CD4-positive, alpha-beta T cell treated with Interleukin-6 at 100 ng/mL for 8 hours (primary cell): Measurements from ENCODE around the gene GABRA5.
"Not testable (repeated sequence)": the region's sequence is repeated elsewhere in the genome, so short reads cannot be mapped to it uniquely, and the experiment has no call there.

Experiments used
- DNase-seq: peaks from one replicate; pipeline ENCODE4 v3.0.0-alpha.2; 2020; ENCODE audit warnings: mixed read lengths, low spot score

GABRA5 gene

DNA sequence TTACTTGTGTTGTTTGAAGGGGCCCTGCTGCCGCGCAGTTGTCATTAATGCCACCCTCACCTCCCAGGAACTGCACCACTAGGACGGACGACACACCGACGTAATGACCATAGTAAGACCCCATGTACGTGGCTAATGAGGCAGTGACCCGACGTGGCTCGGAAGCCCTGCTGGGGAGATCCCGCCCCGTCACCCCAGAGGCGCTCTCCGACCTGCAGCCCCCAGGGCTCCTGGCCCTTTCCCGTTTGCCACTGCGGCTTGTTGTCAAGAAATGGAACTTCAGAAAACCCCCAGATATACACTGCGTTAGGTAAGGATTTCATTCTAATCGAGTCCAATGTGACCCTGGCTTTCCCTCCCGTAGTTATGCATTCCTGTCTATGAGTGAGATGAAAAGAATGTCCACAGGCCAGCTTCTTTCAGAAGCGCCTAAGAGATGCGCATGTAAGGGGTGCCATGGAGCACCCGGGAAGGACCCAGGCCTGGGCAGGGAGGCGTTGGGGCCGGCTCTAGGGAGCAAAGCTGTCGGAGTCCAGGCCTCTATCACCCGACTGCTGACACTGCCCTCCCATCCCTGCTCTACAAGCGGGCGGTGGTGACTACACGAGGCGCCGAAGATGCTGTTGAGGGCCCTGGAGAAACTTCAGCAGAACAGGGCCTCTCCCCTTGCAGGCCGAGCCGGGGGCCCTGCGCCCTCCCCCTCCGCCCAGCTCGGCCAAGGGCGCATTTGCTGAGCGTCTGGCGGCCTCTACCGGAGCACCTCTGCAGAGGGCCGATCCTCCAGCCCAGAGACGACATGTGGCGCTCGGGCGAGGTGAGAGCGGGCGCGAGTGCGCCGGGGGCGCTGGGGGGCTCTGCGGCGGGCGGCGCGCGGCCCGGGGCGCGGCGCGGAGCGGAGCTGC, at the start of gene GABRA5:
Gene GABRA5, plus strand, starts transcription at position 765 of the 902 bp plus-strand sequence. CDS start 2,187 bp downstream, outside the sequence.
- DNase-seq = no peak

DNA sequence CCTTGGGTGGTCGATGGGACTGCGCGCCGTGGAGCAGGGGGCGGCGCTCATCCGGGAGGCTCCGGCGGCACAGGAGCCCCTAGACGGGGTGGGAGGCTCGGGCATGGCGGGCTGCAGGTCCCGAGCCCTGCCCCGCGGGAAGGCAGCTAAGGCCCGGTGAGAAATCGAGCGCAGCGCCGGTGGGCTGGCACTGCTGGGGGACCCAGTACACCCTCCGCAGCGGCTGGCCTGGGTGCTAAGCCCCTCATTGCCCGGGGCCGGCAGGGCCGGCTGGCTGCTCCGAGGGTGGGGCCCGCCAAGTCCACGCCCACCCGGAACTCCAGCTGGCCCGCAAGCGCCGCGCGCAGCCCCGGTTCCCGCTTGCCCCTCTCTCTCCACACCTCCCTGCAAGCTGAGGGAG, 35.7 kb upstream of the GABRA5 start:
- DNase-seq = not testable (repeated sequence)

DNA sequence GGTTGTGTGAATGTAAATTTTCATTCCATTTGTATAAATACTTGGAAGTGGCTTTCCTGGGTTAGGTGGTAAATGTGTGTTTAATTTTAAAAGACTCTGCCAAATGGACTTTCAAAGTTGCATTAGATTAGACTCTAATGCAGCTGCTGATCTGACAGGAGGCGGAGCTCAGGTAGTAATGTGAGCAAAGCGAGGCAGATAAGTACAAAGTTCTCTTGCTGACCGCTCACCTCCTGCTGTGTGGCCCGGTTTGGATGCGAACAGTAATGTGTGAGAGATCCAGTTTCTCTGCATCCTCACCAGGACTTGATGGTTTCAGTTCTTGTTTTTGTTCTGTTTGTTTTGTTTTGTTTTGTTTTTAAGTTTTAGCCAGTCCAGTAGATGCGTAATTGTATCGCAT, 34.9 kb upstream of the GABRA5 start:
- DNase-seq = no peak

DNA sequence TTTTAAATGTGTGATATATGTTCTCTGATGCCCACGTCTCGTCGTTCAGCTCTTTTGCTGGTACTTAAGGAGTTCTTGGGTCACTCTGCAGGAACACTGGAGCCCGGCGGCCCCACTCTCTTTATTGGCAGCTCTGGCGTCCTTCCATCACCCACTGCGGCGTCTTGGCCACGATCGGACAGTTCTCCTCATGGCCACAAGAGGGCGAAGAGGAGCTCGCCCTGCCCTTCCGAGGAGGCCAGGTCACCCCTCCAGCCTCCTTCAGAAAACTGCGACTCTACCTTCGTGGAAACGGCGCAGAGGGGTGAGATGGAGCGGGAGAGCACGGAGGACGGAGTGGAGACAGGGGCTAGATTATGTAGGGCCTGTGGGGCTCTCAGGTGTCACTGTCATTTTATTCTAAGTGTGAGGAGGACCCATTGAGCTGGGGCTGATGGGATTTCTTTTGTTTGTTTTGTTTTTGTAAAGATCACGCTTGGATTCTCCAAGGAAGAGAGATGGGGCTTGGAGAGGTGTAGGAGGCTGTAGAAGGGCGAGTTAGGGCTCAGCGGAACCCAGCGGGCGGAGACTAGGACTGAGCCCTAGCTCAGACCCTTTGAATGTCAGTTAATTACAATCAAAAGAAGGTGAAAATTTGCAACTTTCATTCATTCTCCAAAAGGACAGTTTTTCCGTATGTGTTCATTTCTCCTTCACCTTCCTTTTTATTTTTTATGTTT, 28.0 kb upstream of the GABRA5 start:
- no peak for DNase-seq

DNA sequence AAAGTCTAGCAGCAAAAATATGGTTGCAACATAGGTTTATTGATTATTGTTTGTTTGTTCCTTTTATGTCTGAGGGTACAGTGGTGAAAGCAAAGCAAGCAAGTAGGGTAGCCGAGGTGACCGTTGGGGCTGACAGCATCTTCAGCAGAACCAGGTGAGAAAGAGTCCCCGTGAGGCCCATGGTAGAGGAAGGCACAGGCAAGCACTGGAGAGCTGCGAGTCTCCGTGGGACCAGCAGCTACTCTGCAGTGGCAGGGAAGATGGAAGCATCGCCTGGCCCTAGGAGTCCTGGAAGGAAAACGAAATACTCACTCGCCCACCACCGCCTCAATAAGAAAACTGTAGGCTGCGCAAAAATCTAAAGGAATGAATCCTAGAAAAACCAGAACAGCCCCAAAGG, 25.3 kb upstream of the GABRA5 start:
- no peak for DNase-seq

DNA sequence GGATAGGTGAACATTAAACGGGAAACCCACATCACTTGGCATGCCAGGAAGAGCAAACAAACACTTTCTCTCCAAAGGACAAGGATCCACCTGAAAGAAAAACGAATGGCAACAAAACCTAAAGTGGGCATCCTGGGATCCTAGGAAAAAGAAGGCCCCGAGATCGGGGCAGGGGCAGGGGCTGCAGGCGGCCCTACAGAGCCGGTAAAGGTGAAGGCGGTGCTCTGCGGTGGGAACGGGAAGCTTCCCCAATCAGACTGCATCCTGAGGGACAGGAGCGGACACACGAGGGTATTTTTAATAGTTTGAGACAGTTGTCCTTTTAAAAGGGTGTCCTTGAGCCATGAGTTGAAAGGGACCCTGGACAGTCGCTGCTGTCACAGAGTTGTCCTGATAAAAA, 24.9 kb upstream of the GABRA5 start:
- DNase-seq = no peak

DNA sequence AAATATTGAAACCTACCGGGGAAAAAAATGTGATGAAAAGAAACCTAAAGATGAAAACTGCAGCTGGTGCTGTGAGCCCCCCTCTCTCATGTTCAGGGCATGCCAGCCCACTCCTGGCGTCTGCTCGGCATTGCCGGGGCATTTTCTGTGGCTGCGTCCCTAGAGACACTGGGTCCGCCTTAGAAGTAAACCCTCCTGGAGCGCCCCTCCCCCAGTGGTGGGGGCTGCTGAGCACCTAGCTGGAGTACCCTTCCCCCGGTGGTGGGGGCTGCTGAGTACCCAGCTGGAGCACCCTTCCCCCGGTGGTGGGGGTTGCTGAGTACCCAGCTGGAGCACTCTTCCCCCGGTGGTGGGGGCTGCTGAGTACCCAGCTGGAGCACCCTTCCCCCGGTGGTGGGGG, 24.5 kb upstream of the GABRA5 start:
- DNase-seq = no peak

DNA sequence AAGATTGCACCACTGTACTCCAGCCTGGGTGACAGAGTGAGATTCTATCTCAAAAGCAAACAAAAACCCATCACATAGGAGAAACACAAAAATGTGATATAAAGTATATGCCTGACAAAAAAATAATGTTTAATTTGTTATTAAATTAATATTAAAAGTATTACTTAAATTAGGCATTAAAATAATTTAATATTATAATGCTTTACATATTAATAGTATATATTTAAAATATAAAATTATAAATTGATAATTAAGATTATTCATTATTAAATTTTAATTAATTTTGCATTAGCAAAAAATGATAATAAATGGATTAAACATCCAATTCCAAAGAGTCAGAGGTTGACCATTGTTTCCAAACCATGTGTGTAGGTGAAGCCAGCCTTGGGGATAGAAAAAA, 22.0 kb upstream of the GABRA5 start:
- no peak for DNase-seq

DNA sequence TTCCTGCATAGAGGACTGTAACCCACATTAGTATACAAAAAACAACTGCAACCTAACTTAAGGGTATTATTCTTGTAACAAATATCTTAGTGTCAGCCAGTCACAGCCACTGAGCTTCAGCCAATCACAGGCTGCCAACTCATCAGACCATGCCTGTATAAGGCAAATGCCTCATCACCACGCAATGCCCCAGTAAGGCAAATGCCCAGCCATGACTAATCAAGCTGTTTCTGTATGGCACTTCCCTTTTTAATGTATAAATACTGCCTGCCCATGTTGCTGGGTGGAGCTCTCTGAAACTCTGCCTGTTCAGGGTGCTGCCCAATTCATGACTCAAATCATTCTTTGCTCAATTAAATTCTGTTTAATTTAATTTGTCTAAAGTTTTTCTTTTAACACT, 18.4 kb upstream of the GABRA5 start:
- no peak for DNase-seq

DNA sequence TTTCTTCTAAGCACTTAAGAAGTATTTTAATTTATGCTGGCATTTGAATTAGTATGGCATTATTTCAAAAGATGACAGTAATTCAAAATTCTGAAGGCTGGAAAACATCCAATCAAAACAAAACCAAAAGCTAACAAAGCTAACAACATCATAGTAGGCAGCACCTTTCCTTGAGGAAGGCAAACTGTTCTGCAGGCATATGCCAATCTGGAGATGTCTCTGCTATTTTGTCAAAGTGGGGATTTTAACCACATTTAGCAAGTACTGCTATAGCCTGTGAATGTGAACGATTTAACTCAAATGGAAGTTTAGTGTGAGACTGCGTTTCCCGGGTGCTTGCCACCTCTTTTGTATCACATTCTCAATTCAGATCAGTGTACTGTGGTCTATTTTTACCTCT, 16.7 kb upstream of the GABRA5 start:
- DNase-seq = no peak

DNA sequence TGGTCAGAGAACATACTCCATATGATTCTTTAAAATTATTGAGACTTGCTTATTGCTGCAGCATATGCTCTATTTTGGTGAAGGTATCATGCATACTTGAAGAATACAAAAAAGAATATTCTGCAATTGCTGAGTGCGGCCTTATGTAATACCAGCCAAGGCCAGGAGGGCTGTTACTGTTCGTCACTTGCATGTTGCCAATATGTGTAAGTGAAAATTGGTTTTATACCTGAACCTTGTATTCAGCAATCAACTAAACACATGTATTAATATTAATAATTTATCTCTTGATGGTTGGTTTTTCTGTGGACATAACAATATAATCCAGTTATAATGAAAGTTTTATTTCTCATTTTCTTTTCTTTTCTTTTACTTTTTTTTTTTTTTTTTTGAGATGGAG, 13.9 kb upstream of the GABRA5 start:
- no peak for DNase-seq

DNA sequence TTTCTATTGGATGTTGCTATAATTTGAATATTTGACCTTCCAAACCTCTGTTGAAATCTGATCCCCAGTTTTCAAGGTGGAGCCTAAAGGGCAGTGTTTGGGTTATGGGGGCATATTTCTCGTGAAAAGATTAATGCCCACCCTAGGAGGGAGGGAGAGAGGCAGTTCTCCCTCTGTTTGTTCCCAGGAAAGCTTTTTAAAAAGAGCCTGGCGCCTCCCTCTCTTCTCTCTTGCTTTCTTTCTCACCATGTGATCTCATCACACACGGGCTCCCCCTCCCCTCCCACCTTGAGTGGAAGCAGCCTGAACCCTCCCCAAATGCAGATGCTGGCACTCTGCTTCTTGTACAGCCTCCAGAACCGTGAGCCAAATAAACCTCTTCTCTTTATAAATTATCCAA, 12.4 kb upstream of the GABRA5 start:
- DNase-seq = no peak

DNA sequence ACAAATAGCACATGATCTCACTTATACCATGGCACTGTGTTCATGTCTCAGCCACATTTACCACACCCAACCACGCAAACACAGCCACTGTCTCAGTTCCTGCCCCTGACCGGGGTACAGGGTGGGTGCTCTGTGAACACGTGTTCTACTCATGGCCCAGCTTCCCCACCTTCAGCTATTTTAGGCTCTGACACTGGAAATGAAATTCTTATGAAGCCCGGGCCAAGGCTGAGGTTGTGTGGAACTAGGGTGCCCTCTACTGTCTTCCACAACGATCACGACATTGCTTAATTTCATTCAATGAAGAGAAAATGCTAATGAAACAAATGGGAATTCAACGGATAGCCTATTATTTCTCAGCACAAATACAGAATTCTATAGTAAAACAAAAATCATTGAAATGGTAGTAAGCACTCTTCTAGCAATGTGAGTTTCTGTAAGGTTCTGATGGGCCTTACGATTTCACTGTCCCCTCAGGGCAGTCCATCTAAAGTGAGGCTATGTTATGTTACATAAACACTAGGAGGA, 2.1 kb upstream of the GABRA5 start:
- DNase-seq = no peak

DNA sequence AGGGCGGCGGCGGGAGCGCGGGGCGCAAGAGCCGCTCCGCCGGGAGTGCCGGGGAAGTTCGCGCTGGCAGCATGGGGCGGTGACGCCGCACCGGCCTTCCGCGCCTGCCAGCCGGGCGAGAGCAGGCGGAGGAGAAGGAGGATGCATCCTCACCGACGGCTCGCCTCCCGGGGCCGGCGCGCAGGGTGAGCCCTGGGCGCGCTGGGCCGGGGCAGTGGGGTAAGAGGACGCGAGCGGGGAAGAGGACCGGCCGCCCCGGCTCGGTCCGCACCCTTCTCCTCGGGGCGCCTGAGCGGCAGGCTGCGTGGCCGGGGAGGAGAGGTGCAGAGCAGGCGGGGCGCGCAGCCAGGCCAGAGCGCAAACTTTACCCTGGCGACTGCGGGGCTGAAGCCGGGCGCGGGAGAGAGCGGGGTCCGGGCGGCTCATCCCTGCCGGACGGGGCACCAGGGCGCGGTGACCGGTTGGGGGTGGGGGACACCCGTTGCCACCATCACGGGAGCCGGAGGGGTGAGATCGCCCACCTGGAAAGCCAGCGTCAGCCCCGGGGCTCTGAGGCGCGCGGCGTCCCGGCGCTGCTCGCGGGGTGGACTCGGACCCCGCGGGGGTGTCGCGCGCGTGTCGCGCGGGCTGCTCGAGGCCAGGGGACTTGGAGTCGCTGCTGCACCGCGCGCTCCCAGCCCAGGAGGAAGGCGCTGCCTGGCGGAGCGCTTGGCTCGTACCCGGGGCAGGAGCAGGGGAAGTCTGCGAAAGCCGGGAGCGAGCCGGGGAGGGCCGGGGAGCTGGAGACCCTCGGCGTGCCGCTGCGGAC, 542 bp downstream of the GABRA5 start:
- DNase-seq = no peak

DNA sequence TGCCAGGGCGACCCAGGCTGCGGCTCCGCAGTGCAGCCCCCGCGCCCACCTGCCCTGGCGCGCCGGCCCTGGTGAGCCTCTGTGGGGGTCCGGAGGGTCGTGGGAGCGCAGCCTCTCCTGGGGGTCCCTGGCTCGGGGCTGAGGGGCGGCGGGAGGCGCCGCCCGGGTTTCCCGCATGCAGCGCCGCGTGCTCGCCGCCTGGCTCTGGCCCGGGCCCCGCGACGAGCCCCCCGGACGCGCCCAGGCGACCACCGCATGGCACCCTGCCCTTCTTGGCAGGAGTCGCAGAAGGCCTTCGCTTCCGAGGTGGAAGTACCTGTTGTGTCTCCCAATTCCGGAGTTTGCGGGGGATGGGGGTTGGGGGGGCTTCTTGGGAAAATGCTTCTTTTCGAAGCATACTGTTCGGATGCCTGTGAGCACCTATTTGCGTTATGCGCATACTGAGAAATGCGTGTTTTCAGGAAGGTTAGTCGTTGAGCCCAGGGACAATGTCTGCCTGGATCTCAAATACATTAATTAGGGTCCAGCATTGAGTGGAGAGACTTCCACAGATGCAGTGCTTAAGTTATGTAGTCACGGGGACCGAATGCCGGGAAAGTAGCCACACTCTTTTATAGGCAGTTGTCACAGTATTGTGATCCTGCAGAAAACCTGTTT, 1.3 kb downstream of the GABRA5 start:
- DNase-seq = no peak

DNA sequence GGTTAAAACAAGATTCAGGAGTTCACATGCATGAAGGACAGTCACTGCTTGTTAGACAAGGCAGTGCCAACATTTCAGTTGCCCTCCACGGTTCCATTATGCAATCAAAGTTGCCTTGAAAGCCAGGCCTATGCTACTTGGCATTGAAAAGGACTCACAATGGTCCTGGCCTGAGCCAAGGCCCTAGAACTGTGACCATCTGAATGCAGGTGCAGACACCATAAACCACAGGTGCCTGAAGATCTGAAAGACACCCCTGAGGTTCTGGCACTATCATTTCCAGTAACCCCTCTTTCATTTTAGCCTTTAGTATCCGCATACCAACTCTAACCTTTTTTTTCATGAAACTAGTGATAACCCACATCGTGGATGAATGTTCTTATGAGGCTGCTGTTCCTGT, 2.8 kb downstream of the GABRA5 start:
- no peak for DNase-seq

DNA sequence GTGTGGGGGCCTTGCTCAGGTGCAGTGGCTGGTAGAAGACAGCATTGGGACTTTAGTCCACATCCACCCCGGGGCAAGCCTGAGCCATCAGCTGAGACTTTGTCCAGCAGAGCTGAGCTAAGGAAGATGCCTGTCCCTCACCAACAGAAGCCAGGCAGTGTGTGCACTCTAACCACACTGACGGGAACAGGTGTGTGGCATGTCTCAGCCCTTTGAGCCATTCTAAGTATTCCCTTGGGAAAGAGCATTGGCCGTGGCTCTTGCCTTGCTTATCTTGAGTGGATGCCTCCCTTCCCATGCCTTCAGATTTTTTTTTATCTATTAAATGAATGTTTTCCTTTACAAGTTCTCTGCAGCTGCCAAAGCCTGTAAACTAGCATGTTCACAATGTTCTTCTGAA, 3.5 kb downstream of the GABRA5 start:
- no peak for DNase-seq

DNA sequence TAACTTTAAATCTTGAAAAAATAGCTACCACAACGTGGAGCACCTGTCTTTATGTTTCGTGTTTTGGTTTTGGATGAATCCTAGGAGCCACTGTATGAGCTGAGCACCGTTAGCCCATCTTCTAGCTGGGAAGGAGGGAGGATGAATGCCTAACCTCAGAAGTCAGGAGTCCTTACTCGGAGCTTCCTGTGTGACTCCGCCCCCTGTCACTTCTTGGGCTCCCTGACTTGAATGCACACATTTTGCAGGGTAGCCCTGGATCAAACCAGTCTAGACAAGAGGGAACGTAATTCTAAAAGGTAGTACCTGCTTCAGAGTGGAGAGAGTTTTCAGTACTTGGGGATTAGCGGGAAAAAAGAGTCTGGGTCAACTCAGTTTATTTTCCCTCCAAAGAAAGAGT, 5.3 kb downstream of the GABRA5 start:
- DNase-seq = no peak

DNA sequence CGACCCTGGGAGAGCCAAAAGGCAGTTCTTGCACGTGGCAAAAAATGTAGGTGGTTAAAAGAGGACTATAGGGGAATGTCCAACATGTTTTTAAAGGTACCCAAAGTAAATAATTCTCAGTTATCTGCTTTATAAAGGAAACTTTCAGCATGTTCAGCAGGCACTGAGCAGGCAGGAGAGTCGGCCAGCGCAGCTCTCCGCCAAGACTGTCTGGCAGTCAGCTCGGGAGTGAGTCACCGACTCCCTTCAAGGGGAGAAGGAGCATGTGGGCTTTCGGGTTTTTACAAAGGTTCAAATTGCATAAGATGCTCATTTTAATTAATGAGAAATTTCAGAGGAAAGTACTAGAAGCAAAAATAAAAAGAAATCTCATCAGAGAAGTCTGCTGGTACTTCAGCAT, 7.0 kb downstream of the GABRA5 start:
- DNase-seq = no peak

DNA sequence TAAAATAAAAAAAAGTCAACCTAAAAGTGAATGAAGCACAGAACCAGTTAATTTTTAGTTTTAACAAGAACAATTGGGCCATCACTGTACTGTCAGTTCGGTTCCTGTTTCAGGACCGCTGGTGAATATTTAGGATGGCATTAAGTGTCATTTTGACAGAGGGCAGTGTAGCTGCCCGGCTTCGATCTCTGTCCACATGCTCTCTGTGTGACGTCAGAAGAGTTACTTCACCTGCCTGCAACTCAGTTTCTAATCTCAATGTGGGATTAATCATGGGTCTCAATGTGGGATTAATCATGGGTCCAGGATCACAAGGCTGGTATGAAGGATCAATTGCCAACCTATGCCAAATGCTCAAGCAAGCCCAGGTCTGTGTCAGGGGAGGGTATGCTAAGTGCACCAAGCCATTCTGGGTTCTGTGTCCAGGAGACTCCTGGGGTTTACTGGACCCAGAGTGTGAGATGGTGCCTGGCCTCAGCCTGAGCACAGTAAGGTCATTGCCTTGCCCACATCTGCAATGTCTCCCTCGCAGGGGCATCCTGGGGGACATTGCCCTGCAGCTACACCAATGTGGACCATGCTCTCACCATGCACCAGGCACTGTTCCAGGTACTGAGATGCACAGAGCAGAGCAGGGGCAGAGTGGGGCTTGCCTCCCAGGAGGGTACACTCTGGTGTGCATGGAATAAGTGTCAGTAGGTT, 8.1 kb downstream of the GABRA5 start:
- DNase-seq = no peak

DNA sequence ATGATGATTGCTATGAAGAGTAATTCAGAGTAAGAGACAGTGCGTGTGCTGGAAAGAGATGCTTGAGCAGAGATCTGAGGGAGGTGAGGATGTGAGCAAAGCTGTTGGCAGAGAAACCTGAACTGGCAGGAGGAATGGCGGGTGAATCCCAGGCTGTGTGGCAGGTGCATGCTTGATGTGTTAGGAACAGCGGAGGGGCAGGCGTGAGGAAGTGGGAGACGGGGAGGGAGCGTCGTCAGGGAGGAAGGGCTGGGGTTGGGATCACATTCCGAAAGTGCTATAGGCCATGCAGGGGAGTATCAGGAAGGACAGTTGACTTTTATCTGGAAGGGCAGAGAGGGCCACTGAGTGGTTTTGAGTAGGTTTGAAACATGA, 8.6 kb downstream of the GABRA5 start:
- DNase-seq = no peak
